Measurements from ENCODE around the gene GOSR1.

Gene GOSR1

GRCh38 chr17:30506481-30506880 is 29.3 kb downstream of the GOSR1 start:
- TF ChIP-seq REST (IDR thresholded peaks at IDR 0.05; ENCODE audit: insufficient replicate concordance, low read depth) (no peak), CTCF (IDR thresholded peaks at IDR 0.05; ENCODE audit: insufficient read depth, low read length) (no peak), GABPA (IDR thresholded peaks at IDR 0.05; ENCODE audit: low read depth) (no peak), SPI1 (IDR thresholded peaks at IDR 0.05; ENCODE audit: borderline replicate concordance, low read depth) (no peak), POLR2AphosphoS5 (IDR thresholded peaks at IDR 0.05; ENCODE audit: low read depth) (no peak)
- no peak for DNase-seq (ENCODE audit: low read depth in 1 of 2, low spot score in 1 of 2)
- H3K4me3 ChIP-seq (replicated peaks; ENCODE audit: insufficient read depth, low read length): no peak overlapping the region
- H3K27me3 ChIP-seq (ENCODE audit: insufficient read depth, poor library complexity, severe bottlenecking): no peaks in the 10 kb centered on the region
- H3K27ac ChIP-seq (replicated peaks): peak overlapping the region; percentile 49

- TF ChIP-seq CTCF (IDR thresholded peaks at IDR 0.05; ENCODE audit: insufficient read depth, low read length): no peak
- TF ChIP-seq GABPA (IDR thresholded peaks at IDR 0.05; ENCODE audit: low read depth): no peak
- no peak for TF ChIP-seq POLR2AphosphoS5 (IDR thresholded peaks at IDR 0.05; ENCODE audit: low read depth)
- no peak for TF ChIP-seq SPI1 (IDR thresholded peaks at IDR 0.05; ENCODE audit: borderline replicate concordance, low read depth)
- no peak for TF ChIP-seq REST (IDR thresholded peaks at IDR 0.05; ENCODE audit: insufficient replicate concordance, low read depth)
- no peaks in the 10 kb centered on the region for H3K27me3 ChIP-seq (ENCODE audit: insufficient read depth, poor library complexity, severe bottlenecking)
- no peak overlapping the region for H3K27ac ChIP-seq (replicated peaks)
- DNase-seq (ENCODE audit: low read depth in 1 of 2, low spot score in 1 of 2): no peak
- H3K4me3 ChIP-seq (replicated peaks; ENCODE audit: insufficient read depth, low read length): no peak overlapping the region
Observed at GRCh38 chr17:30513346-30513745, 36.1 kb downstream of the GOSR1 start.

GRCh38 chr17:30514895-30515596 is 37.8 kb downstream of the GOSR1 start:
- no peak for TF ChIP-seq POLR2AphosphoS5 (IDR thresholded peaks at IDR 0.05; ENCODE audit: low read depth)
- TF ChIP-seq SPI1 (IDR thresholded peaks at IDR 0.05; ENCODE audit: borderline replicate concordance, low read depth): no peak
- no peak for TF ChIP-seq REST (IDR thresholded peaks at IDR 0.05; ENCODE audit: insufficient replicate concordance, low read depth)
- TF ChIP-seq GABPA (IDR thresholded peaks at IDR 0.05; ENCODE audit: low read depth): no peak
- TF ChIP-seq CTCF (IDR thresholded peaks at IDR 0.05; ENCODE audit: insufficient read depth, low read length): no peak
- DNase-seq (ENCODE audit: low read depth in 1 of 2, low spot score in 1 of 2): peak in 1 of 2 experiments; percentile 15
- H3K27me3 ChIP-seq (ENCODE audit: insufficient read depth, poor library complexity, severe bottlenecking): no peaks in the 10 kb centered on the region
- no peak overlapping the region for H3K27ac ChIP-seq (replicated peaks)
- H3K4me3 ChIP-seq (replicated peaks; ENCODE audit: insufficient read depth, low read length): no peak overlapping the region
